Stimulated activated CD8-positive, alpha-beta memory T cell treated with anti-CD3 and anti-CD28 coated beads, Interleukin-12 subunit alpha, Interleukin-12 subunit beta, amount 100 ng/mL, for 24 hours (primary cell): ENCODE data around the gene C1orf21.

Source experiments
- DNase-seq: peaks from one replicate; pipeline ENCODE4 v3.0.0-alpha.2; 2020; ENCODE audit errors: extremely low read depth

Gene C1orf21

GRCh38 chr1:184555665-184556641 is 169.1 kb downstream of the C1orf21 start:
- DNase-seq, result no peak

- DNase-seq, result no peak
These were observed 169.8 kb downstream of the C1orf21 start for GRCh38 chr1:184556665-184557064.

- DNase-seq, result no peak
These were observed 170.9 kb downstream of the C1orf21 start for GRCh38 chr1:184557423-184558347.

- DNase-seq, result no peak
These were observed 171.9 kb downstream of the C1orf21 start for GRCh38 chr1:184558691-184559090.

GRCh38 chr1:184559117-184559713 is 172.4 kb downstream of the C1orf21 start:
- no peak for DNase-seq

- DNase-seq, result no peak
These were observed 176.0 kb downstream of the C1orf21 start for GRCh38 chr1:184562806-184563205.

GRCh38 chr1:184563308-184563707 is 176.5 kb downstream of the C1orf21 start:
- DNase-seq, result no peak

- no peak for DNase-seq
These were observed 180.2 kb downstream of the C1orf21 start for GRCh38 chr1:184567009-184567408.

- DNase-seq, result no peak
These were observed 180.8 kb downstream of the C1orf21 start for GRCh38 chr1:184567637-184568036.

GRCh38 chr1:184568148-184568547 is 181.3 kb downstream of the C1orf21 start:
- no peak for DNase-seq

GRCh38 chr1:184569106-184569505 is 182.3 kb downstream of the C1orf21 start:
- DNase-seq, result no peak

- no peak for DNase-seq
These were observed 187.8 kb downstream of the C1orf21 start for GRCh38 chr1:184574588-184574987.

GRCh38 chr1:184576822-184577221 is 190.0 kb downstream of the C1orf21 start:
- DNase-seq, result no peak

- DNase-seq, result no peak
These were observed 190.5 kb downstream of the C1orf21 start for GRCh38 chr1:184577319-184577718.

- no peak for DNase-seq
These were observed 195.6 kb downstream of the C1orf21 start for GRCh38 chr1:184582411-184582810.

GRCh38 chr1:184583849-184584248 is 197.0 kb downstream of the C1orf21 start:
- no peak for DNase-seq

GRCh38 chr1:184588701-184589100 is 201.9 kb downstream of the C1orf21 start:
- no peak for DNase-seq

- no peak for DNase-seq
These were observed 203.4 kb downstream of the C1orf21 start for GRCh38 chr1:184590163-184590750.

GRCh38 chr1:184593597-184593996 is 206.8 kb downstream of the C1orf21 start:
- no peak for DNase-seq

- no peak for DNase-seq
These were observed 208.8 kb downstream of the C1orf21 start for GRCh38 chr1:184595596-184595995.

GRCh38 chr1:184596950-184597645 is 210.3 kb downstream of the C1orf21 start:
- no peak for DNase-seq
